OCI-LY3 (cell line): ENCODE data around the gene RBM15.

Experiments
- H2AFZ ChIP-seq: fragments of 200-600, 300-600 bp; shearing (Covaris generic); 2 replicates; pipeline ENCODE4 v1.6.0; 2014; ENCODE audit warnings: antibody characterized with exemption, low read depth, low read length
- H3K27ac ChIP-seq: fragments of 200-600, 300-600 bp; sonication (generic); 2 replicates; pipeline ENCODE4 v1.5.1; 2014; ENCODE audit warnings: mild to moderate bottlenecking, low read length, moderate library complexity, mixed read lengths
- H3K27me3 ChIP-seq: fragments of 200-600, 300-600 bp; sonication (generic); 2 replicates; pipeline ENCODE4 v1.6.1; 2014; ENCODE audit warnings: low read depth, low read length, mixed read lengths
- H3K36me3 ChIP-seq: fragments of 200-600, 300-600 bp; sonication (generic); replicated peaks from 2 replicates; pipeline ENCODE3; 2014; ENCODE audit warnings: low read depth, low read length, mixed read lengths
- H3K4me1 ChIP-seq: fragments of 300-600, 200-600 bp; sonication (generic); 2 replicates; pipeline ENCODE4 v1.6.1; 2014; ENCODE audit warnings: low read length, mixed read lengths
- H3K4me2 ChIP-seq: fragments of 200-600, 300-600 bp; sonication (generic); 2 replicates; pipeline ENCODE4 v1.6.1; 2014; ENCODE audit warnings: low read length, mixed read lengths
- H3K4me3 ChIP-seq: fragments of 300-600, 200-600 bp; sonication (generic); 2 replicates; pipeline ENCODE4 v1.5.1; 2014; ENCODE audit warnings: antibody characterized with exemption, mild to moderate bottlenecking, low read length, moderate library complexity
- H3K79me2 ChIP-seq: fragments of 300-600, 200-600 bp; shearing (Covaris generic); 2 replicates; pipeline ENCODE4 v1.6.1; 2014; ENCODE audit warnings: mild to moderate bottlenecking, low read length, mixed read lengths
- H3K9ac ChIP-seq: fragments of 300-600, 200-600 bp; shearing (Covaris generic); 2 replicates; pipeline ENCODE4 v1.6.0; 2014; ENCODE audit warnings: mild to moderate bottlenecking, low read length, moderate library complexity
- H3K9me3 ChIP-seq: fragments of 200-600, 300-600 bp; shearing (Covaris generic); 2 replicates; pipeline ENCODE4 v1.6.1; 2014; ENCODE audit warnings: low read length, mixed read lengths; ENCODE audit not compliant: insufficient read depth
- H4K20me1 ChIP-seq: fragments of 200-600, 300-600 bp; sonication (generic); 2 replicates; pipeline ENCODE4 v1.6.1; 2016; ENCODE audit warnings: low read length, mixed read lengths; ENCODE audit not compliant: insufficient read depth
- EZH2phosphoT487 ChIP-seq: fragments of 200-600 bp; shearing (Covaris generic); IDR thresholded peaks from 2 replicates; pipeline ENCODE4 v1.6.1; 2018; ENCODE audit warnings: antibody characterized with exemption, mixed run types, low read depth
- TF ChIP-seq, protein P1 (sequence below): fragments of 200-600, 300-600 bp; sonication (generic); IDR thresholded peaks from 2 replicates; pipeline ENCODE4 v1.5.1; 2014; ENCODE audit warnings: antibody characterized with exemption, low read length, low read depth

Gene RBM15

DNA sequence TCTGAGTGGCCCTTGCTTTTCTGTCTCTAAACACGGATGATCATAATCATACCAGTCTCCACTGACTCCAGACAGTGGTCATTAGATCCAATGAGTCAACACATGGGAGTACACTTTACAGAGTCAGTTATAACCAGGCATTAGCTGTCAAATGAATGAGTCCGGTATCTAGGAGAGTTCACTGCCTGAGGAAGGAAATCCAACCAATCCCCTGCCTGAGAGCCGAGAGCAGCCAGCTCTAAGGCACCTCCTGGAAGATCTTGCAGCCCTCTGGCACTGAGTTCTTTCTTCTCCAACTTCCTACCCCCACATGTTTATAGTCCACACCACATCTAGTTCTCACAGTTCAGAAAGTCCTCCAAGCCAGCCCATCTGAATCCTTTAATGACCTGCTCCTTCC lies 29.4 kb upstream of the RBM15 start:
- H3K36me3 ChIP-seq: no peaks in the 10 kb centered on the region
- H3K4me1 ChIP-seq: peaks cover 8% of the 10 kb centered on the region
- no peaks in the 10 kb centered on the region for H3K9me3 ChIP-seq
- no peak overlapping the region for H2AFZ ChIP-seq
- no peaks in the 10 kb centered on the region for H3K27me3 ChIP-seq
- no peaks in the 10 kb centered on the region for H3K79me2 ChIP-seq
- H3K4me3 ChIP-seq: no peak overlapping the region
- no peak overlapping the region for H3K27ac ChIP-seq
- H3K9ac ChIP-seq: no peak overlapping the region
- no peak overlapping the region for H3K4me2 ChIP-seq
- H4K20me1 ChIP-seq: no peaks in the 10 kb centered on the region
- TF ChIP-seq EZH2phosphoT487: no peak

DNA sequence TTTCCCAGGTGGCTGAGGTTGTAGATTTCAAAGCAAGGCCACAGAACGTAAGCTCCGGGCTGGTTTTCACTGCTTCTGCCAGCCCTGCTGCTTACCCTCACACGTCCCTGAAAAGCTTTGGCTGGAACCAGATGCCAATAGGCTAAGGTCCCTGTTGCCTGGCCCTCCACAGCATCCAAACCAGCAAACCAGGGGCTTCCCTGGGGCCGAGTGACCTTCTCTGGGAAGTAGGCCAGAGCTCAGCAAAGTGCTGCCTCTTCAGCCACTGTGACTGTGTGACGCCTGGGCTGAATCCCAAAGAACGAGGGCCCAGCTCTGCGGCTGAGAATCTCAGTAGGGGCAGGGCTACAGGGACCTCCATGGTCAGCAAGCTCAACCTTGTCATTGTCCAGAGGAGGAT lies 28.9 kb upstream of the RBM15 start:
- no peak overlapping the region for H3K4me3 ChIP-seq
- no peak overlapping the region for H2AFZ ChIP-seq
- H3K27ac ChIP-seq: no peak overlapping the region
- no peaks in the 10 kb centered on the region for H3K27me3 ChIP-seq
- H3K4me2 ChIP-seq: no peak overlapping the region
- no peaks in the 10 kb centered on the region for H3K79me2 ChIP-seq
- H3K4me1 ChIP-seq: peaks cover 8% of the 10 kb centered on the region
- no peaks in the 10 kb centered on the region for H4K20me1 ChIP-seq
- H3K36me3 ChIP-seq: no peaks in the 10 kb centered on the region
- no peak for TF ChIP-seq EZH2phosphoT487
- TF ChIP-seq, protein P1, sequence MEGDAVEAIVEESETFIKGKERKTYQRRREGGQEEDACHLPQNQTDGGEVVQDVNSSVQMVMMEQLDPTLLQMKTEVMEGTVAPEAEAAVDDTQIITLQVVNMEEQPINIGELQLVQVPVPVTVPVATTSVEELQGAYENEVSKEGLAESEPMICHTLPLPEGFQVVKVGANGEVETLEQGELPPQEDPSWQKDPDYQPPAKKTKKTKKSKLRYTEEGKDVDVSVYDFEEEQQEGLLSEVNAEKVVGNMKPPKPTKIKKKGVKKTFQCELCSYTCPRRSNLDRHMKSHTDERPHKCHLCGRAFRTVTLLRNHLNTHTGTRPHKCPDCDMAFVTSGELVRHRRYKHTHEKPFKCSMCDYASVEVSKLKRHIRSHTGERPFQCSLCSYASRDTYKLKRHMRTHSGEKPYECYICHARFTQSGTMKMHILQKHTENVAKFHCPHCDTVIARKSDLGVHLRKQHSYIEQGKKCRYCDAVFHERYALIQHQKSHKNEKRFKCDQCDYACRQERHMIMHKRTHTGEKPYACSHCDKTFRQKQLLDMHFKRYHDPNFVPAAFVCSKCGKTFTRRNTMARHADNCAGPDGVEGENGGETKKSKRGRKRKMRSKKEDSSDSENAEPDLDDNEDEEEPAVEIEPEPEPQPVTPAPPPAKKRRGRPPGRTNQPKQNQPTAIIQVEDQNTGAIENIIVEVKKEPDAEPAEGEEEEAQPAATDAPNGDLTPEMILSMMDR: no peak
- no peak overlapping the region for H3K9ac ChIP-seq
- H3K9me3 ChIP-seq: no peaks in the 10 kb centered on the region

DNA sequence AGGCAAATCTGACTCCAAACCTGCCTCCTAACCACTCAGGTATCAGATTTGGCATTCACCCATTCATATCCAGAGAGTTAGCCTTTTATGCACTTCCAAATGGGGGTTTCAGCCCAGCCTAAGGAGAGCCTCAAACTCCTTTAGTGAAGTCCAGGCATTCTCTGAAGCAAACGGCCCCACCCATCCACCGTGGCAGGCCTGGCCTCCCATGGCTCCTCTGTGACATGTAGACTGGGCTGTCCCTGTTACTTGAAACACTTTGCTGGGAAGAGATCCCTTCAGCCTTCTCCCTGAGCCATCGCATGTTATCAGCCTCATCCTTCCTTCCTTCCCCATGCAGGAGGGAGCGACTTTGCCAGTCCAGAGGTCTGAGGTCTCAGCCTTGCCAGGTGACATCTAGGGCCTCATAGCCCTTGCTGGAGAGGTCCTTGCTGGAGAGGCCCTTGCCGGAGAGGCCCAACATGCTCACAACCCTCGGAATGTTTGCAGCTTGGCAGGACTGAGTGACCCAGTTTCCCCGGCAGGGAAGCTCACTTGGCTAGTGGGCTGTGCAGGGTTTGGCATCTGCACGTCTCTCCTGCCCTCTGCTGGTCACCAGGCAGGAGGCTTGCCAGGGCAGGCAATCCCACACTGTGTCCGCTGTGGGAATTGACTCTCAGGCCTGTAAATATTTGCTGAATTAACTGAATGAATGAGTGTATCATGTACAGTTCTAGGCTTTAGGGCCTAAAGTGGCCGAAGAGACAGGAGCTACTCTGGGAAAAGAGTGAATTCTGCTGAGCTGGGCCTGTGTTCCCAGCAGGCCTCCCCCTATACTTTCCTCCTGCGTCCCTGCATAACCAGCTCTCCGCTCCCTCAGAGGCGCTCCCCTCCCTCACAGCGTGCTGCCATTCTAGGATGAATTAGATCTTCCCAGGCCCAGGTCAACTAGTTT lies 26.7 kb upstream of the RBM15 start:
- Histone ChIP-seq H3K4me1 (peaks cover 5% of the 10 kb centered on the region), H4K20me1 (no peaks in the 10 kb centered on the region), H3K4me2 (0 out of 2 replicates have a peak overlapping the region, but pooled peaks have one; percentile 26), H3K36me3 (no peaks in the 10 kb centered on the region), H3K4me3 (no peak overlapping the region), H3K27me3 (no peaks in the 10 kb centered on the region), H3K9me3 (no peaks in the 10 kb centered on the region), H2AFZ (0 out of 2 replicates have a peak overlapping the region, but pooled peaks have one; percentile 41), H3K79me2 (no peaks in the 10 kb centered on the region), H3K9ac (no peak overlapping the region), H3K27ac (no peak overlapping the region)
- TF ChIP-seq, protein P1: peak; percentile 81
- no peak for TF ChIP-seq EZH2phosphoT487

DNA sequence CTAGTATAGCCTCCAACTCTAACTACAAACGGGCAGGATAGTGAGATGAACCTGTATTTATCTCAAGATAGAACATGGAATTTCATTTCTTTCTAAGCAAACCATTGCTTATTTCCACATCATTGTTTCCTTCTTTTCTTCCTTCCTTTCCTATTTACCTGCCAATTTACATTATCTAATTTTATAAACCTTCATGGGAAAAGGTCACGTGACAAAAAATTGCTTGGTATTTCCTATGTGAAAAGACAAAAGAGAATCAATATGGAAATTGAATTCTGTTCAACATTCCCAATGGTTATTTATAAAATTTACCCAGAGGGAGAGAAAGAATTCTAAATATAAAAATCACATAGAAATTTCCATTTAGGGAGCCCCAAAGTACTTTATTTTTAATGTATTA lies 22.4 kb upstream of the RBM15 start:
- Histone ChIP-seq H3K79me2 (no peaks in the 10 kb centered on the region), H3K27ac (no peak overlapping the region), H4K20me1 (no peaks in the 10 kb centered on the region), H2AFZ (no peak overlapping the region), H3K4me2 (no peak overlapping the region), H3K27me3 (no peaks in the 10 kb centered on the region), H3K36me3 (no peaks in the 10 kb centered on the region), H3K9me3 (no peaks in the 10 kb centered on the region), H3K4me1 (0 out of 2 replicates have a peak, but pooled peaks cover 2% of the 10 kb centered on the region), H3K4me3 (no peak overlapping the region), H3K9ac (no peak overlapping the region)
- TF ChIP-seq EZH2phosphoT487: no peak
- TF ChIP-seq, protein P1: no peak
